Esophagus (tissue), 2 donors: Measurements from ENCODE around the gene BRI3. TPM values are rescaled to one million over a fixed set of nuclear protein-coding genes. Genes with fewer than 3 reads are reported as not detected.

Experiments used
- H3K27ac ChIP-seq, 2 donors: one replicate each; pipeline ENCODE4 v1.5.1; 2013; ENCODE audit warnings: low read depth in 2 of 2, mild to moderate bottlenecking in 2 of 2, inconsistent platforms in 1 of 2, low read length in 1 of 2, moderate library complexity in 1 of 2
- H3K27me3 ChIP-seq, 2 donors: one replicate each; pipeline ENCODE4 v1.6.1; 2013; ENCODE audit warnings: low read length in 2 of 2, control low read depth in 1 of 2, mild to moderate bottlenecking in 1 of 2; ENCODE audit not compliant: insufficient read depth in 2 of 2, control insufficient read depth in 1 of 2
- H3K36me3 ChIP-seq, 2 donors: one replicate each; pipeline ENCODE4 v1.6.1; 2013; ENCODE audit warnings: low read length in 1 of 2; ENCODE audit not compliant: control insufficient read depth in 2 of 2, insufficient read depth in 2 of 2
- H3K4me1 ChIP-seq, 2 donors: one replicate each; pipeline ENCODE4 v1.6.1; 2013; ENCODE audit warnings: low read length in 1 of 2; ENCODE audit not compliant: control insufficient read depth in 2 of 2, insufficient read depth in 2 of 2
- H3K4me3 ChIP-seq, 2 donors: one replicate each; pipeline ENCODE4 v1.5.1; 2013; ENCODE audit warnings: low read length in 2 of 2, mild to moderate bottlenecking in 2 of 2, low read depth in 1 of 2, moderate library complexity in 1 of 2
- H3K9me3 ChIP-seq, 2 donors: one replicate each; pipeline ENCODE4 v1.6.1; 2013; ENCODE audit warnings: mild to moderate bottlenecking in 2 of 2, low read depth in 1 of 2, low read length in 1 of 2, moderate library complexity in 1 of 2; ENCODE audit not compliant: control insufficient read depth in 2 of 2, insufficient read depth in 1 of 2
- WGBS, 2 donors: extraction: QIAGEN DNeasy Blood & Tissue Kit; methylation state at CpG; one replicate each; pipeline ENCODE4 v1.1.7; 2013; 5-methylcytosine and 5-hydroxymethylcytosine counted together
- polyA plus RNA-seq, 2 donors: library from polyadenylated mRNA; stranded (reverse); fragments of 200-250 nt; gene quantifications; one replicate each; pipeline ENCODE4 v1.2.3, GENCODE V29; 2013
- donor health status: healthy with polysubstance abuse.
- donor health status: Bipolar disorder and iron deficiency.

BRI3 gene
- polyA plus RNA-seq, 2 donors = 59.4 to 60.1 TPM

GRCh38 chr7:98330926-98331529 is 49.5 kb downstream of the BRI3 start:
- no peaks in the 10 kb centered on the region for H3K4me1 ChIP-seq
- H3K36me3 ChIP-seq = peaks cover 0 to 3% of the 10 kb centered on the region in 2 donors
- H3K27ac ChIP-seq = no peak overlapping the region
- WGBS, 2 donors = 93 to 94% methylated on average over 5 of the region's 5 CpGs
- H3K27me3 ChIP-seq = no peaks in the 10 kb centered on the region
- H3K9me3 ChIP-seq = no peaks in the 10 kb centered on the region
- H3K4me3 ChIP-seq = no peak overlapping the region

GRCh38 chr7:98334081-98334480 is 52.6 kb downstream of the BRI3 start:
- 68 to 73% methylated on average over 1 of the region's 1 CpG for WGBS, 2 donors
- Histone ChIP-seq H3K36me3 (peaks cover 0 to 3% of the 10 kb centered on the region in 2 donors), H3K27ac (no peak overlapping the region)

GRCh38 chr7:98335411-98335977 is 54.0 kb downstream of the BRI3 start:
- Histone ChIP-seq H3K27me3 (no peaks in the 10 kb centered on the region), H3K4me1 (no peaks in the 10 kb centered on the region), H3K36me3 (peaks cover 0 to 3% of the 10 kb centered on the region in 2 donors), H3K27ac (no peak overlapping the region), H3K4me3 (no peak overlapping the region), H3K9me3 (no peaks in the 10 kb centered on the region)
- 91 to 93% methylated on average over 8 of the region's 8 CpGs for WGBS, 2 donors

More at GRCh38 chr7:98334081-98334480, 52.6 kb downstream of the BRI3 start:
- Histone ChIP-seq H3K4me1 (no peaks in the 10 kb centered on the region), H3K4me3 (no peak overlapping the region), H3K27me3 (no peaks in the 10 kb centered on the region), H3K9me3 (no peaks in the 10 kb centered on the region)

GRCh38 chr7:98338441-98338840 is 57.0 kb downstream of the BRI3 start:
- Histone ChIP-seq H3K9me3 (no peaks in the 10 kb centered on the region), H3K27ac (no peak overlapping the region), H3K4me3 (no peak overlapping the region), H3K36me3 (peaks cover 0 to 3% of the 10 kb centered on the region in 2 donors), H3K4me1 (no peaks in the 10 kb centered on the region), H3K27me3 (no peaks in the 10 kb centered on the region)
- 97 to 98% methylated on average over 6 of the region's 6 CpGs for WGBS, 2 donors

GRCh38 chr7:98339043-98339442 is 57.6 kb downstream of the BRI3 start:
- peaks cover 0 to 3% of the 10 kb centered on the region in 2 donors for H3K36me3 ChIP-seq
- no peaks in the 10 kb centered on the region for H3K27me3 ChIP-seq
- no peak overlapping the region for H3K27ac ChIP-seq
- 93 to 97% methylated on average over 3 of the region's 3 CpGs for WGBS, 2 donors
- H3K4me3 ChIP-seq = no peak overlapping the region
- no peaks in the 10 kb centered on the region for H3K4me1 ChIP-seq
- H3K9me3 ChIP-seq = no peaks in the 10 kb centered on the region

- H3K36me3 ChIP-seq = no peaks in the 10 kb centered on the region
- H3K27ac ChIP-seq = no peak overlapping the region
- H3K4me1 ChIP-seq = no peaks in the 10 kb centered on the region
- H3K9me3 ChIP-seq = no peaks in the 10 kb centered on the region
- H3K4me3 ChIP-seq = no peak overlapping the region
- WGBS, 2 donors = 69 to 71% methylated on average over 3 of the region's 3 CpGs
- no peaks in the 10 kb centered on the region for H3K27me3 ChIP-seq
Observed at GRCh38 chr7:98341106-98341505, 59.6 kb downstream of the BRI3 start.

Other genes starting within 250 kb of the BRI3 start
- gene LMTK2, start 174.8 kb upstream of the BRI3 start, polyA plus RNA-seq = 1 to 10 TPM; 7.0 to 9.2 TPM
- gene BHLHA15, start 70.2 kb upstream of the BRI3 start, polyA plus RNA-seq = under 1 TPM; 0.80 to 0.96 TPM
- gene TECPR1, start 29.5 kb upstream of the BRI3 start, polyA plus RNA-seq = 10 to 100 TPM in 1 of 2 donors, 1 to 10 TPM in 1; 8.4 to 17.1 TPM
- gene BAIAP2L1, start 119.4 kb downstream of the BRI3 start, polyA plus RNA-seq = 10 to 100 TPM; 20.0 to 23.1 TPM